ENCODE results near the gene BHMT. TPM values are rescaled to one million over a fixed set of nuclear protein-coding genes. Genes with fewer than 3 reads are reported as not detected.
"Not testable (repeated sequence)": the region's sequence is repeated elsewhere in the genome, so short reads cannot be mapped to it uniquely, and the experiment has no call there.

BHMT gene
- total RNA-seq, 1 experiment from 2014 or later: not detected

DNA sequence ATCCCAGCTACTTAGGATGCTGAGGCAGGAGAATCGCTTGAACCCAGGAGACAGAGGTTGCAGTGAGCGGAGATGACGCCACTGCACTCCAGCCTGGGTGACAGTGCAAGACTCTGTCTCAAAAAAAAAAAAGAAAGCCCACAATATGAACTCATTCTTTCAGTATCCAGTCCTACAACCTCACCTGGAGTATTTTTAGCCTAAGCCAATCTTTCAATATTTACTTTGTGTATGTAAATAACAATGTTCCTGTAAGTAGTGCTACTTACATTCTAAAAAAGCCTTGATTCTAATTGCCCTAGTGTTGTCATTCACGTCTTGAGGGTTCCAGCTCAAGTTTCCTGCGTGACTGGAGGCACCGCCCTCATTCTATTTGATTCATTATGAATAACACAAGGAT is 62.0 kb downstream of the BHMT start:
- BruUV-seq (replicated peaks): no TSS peak
- in situ Hi-C loops (cut with HindIII; ENCODE audit: low pct_unique_long_range_greater_than_20kb, low sequenced_read_pairs): no loop called here
- no peak for DNase-seq (ENCODE audit: low read depth, low spot score)

DNA sequence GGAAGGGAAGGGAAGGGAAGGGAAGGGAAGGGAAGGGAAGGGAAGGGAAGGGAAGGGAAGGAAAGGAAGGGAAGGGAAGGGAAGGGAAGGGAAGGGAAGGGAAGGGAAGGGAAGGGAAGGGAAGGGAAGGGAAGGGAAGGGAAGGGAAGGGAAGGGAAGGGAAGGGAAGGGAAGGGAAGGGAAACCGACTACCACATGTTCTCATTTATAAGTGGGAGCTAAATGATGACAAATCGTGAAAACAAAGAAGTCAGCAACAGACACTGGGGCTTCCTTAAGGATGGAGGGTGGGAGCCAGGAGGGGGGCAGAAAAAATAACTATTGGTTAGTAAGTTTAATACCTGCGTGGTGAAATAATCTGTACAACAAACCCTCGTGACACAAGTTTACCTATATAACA is 68.8 kb downstream of the BHMT start:
- POLR2A ChIA-PET; intact Hi-C loops (cut with micrococcal nuclease; ENCODE audit: unreplicated experiment); H3K4me3 ChIP-seq (ENCODE audit: low read depth in 2 of 2, low read length in 2 of 2); ATAC-seq; H3K27ac ChIP-seq (ENCODE audit: low read length); H3K9me3 ChIP-seq (ENCODE audit: control insufficient read depth, insufficient read depth, low read depth, low read length); BruUV-seq (replicated peaks); H3K4me1 ChIP-seq (ENCODE audit: control insufficient read depth, insufficient read depth, low read length); H3K27me3 ChIP-seq (ENCODE audit: control insufficient read depth, insufficient read depth, low read length); CTCF ChIA-PET; DNase-seq (ENCODE audit: low read depth, low spot score); H3K36me3 ChIP-seq (ENCODE audit: control insufficient read depth, insufficient read depth, low read length); in situ Hi-C loops (cut with HindIII; ENCODE audit: low pct_unique_long_range_greater_than_20kb, low sequenced_read_pairs): not testable (repeated sequence)

More for the DNA sequence above, 62.0 kb downstream of the BHMT start:
- no peak overlapping the region for H3K27ac ChIP-seq (ENCODE audit: low read length)
- ChIA-PET CTCF (no interaction called here), POLR2A (interaction anchor here (0.6 kb wide), 1 partner anchor 38 kb away, joined by 8 read pairs; no protein-coding TSS in a partner anchor)
- H3K4me3 ChIP-seq (ENCODE audit: low read depth in 2 of 2, low read length in 2 of 2): no peak overlapping the region
- no peaks in the 10 kb centered on the region for H3K36me3 ChIP-seq (ENCODE audit: control insufficient read depth, insufficient read depth, low read length)
- TF ChIP-seq, protein P1, sequence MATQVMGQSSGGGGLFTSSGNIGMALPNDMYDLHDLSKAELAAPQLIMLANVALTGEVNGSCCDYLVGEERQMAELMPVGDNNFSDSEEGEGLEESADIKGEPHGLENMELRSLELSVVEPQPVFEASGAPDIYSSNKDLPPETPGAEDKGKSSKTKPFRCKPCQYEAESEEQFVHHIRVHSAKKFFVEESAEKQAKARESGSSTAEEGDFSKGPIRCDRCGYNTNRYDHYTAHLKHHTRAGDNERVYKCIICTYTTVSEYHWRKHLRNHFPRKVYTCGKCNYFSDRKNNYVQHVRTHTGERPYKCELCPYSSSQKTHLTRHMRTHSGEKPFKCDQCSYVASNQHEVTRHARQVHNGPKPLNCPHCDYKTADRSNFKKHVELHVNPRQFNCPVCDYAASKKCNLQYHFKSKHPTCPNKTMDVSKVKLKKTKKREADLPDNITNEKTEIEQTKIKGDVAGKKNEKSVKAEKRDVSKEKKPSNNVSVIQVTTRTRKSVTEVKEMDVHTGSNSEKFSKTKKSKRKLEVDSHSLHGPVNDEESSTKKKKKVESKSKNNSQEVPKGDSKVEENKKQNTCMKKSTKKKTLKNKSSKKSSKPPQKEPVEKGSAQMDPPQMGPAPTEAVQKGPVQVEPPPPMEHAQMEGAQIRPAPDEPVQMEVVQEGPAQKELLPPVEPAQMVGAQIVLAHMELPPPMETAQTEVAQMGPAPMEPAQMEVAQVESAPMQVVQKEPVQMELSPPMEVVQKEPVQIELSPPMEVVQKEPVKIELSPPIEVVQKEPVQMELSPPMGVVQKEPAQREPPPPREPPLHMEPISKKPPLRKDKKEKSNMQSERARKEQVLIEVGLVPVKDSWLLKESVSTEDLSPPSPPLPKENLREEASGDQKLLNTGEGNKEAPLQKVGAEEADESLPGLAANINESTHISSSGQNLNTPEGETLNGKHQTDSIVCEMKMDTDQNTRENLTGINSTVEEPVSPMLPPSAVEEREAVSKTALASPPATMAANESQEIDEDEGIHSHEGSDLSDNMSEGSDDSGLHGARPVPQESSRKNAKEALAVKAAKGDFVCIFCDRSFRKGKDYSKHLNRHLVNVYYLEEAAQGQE (IDR thresholded peaks at IDR 0.05; ENCODE audit: insufficient read depth in 1 of 2, low read depth in 2 of 2, low read length in 1 of 2): no peak
- TF ChIP-seq SIN3A (IDR thresholded peaks at IDR 0.05; ENCODE audit: borderline replicate concordance, insufficient read depth, low read depth, low read length) (no peak), TCF7L2 (IDR thresholded peaks at IDR 0.05; ENCODE audit: low read depth, low read length) (no peak), POLR2AphosphoS5 (IDR thresholded peaks at IDR 0.05; ENCODE audit: low read depth, low read length) (no peak)
- TF ChIP-seq, protein P2, sequence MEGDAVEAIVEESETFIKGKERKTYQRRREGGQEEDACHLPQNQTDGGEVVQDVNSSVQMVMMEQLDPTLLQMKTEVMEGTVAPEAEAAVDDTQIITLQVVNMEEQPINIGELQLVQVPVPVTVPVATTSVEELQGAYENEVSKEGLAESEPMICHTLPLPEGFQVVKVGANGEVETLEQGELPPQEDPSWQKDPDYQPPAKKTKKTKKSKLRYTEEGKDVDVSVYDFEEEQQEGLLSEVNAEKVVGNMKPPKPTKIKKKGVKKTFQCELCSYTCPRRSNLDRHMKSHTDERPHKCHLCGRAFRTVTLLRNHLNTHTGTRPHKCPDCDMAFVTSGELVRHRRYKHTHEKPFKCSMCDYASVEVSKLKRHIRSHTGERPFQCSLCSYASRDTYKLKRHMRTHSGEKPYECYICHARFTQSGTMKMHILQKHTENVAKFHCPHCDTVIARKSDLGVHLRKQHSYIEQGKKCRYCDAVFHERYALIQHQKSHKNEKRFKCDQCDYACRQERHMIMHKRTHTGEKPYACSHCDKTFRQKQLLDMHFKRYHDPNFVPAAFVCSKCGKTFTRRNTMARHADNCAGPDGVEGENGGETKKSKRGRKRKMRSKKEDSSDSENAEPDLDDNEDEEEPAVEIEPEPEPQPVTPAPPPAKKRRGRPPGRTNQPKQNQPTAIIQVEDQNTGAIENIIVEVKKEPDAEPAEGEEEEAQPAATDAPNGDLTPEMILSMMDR (IDR thresholded peaks at IDR 0.05): no peak
- intact Hi-C loops (cut with micrococcal nuclease; ENCODE audit: unreplicated experiment): no loop called here
- H3K9me3 ChIP-seq (ENCODE audit: control insufficient read depth, insufficient read depth, low read depth, low read length): no peaks in the 10 kb centered on the region
- no peaks in the 10 kb centered on the region for H3K4me1 ChIP-seq (ENCODE audit: control insufficient read depth, insufficient read depth, low read length)
- H3K27me3 ChIP-seq (ENCODE audit: control insufficient read depth, insufficient read depth, low read length): no peaks in the 10 kb centered on the region
- ATAC-seq: no peak

DNA sequence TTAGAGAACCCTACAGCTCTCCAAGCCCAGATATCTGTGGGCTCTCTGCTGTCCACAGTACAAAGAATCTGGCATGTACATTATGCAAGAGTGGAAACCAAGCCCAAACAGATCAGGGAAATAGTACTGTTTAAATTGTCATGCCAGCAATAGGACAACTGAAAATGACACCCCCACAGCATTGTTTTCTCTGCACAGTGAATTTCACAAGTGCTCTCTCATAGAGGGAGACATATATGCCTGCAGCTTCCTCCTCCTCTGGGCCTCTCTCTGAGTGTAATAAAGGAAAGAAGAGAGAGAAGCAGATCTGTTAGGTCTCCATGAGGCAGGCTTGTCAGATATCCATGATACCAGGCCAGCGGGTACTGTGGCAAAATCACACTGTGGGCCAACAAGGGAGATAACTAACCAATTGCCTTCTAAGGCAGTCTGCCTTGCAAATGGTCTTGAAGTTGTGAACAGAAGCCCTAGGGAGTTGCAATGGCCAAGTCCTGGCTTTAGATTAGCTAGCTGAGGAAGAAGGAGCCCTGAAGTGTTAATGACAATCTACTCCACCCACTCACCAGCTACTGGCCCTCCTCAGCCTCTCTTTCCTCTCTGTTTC is 69.9 kb downstream of the BHMT start:
- TF ChIP-seq, protein P1 (IDR thresholded peaks at IDR 0.05; ENCODE audit: insufficient read depth in 1 of 2, low read depth in 2 of 2, low read length in 1 of 2): no peak
- no peak for TF ChIP-seq POLR2AphosphoS5 (IDR thresholded peaks at IDR 0.05; ENCODE audit: low read depth, low read length)
- TF ChIP-seq, protein P2 (IDR thresholded peaks at IDR 0.05): no peak
- TF ChIP-seq SIN3A (IDR thresholded peaks at IDR 0.05; ENCODE audit: borderline replicate concordance, insufficient read depth, low read depth, low read length): no peak
- no peak for TF ChIP-seq TCF7L2 (IDR thresholded peaks at IDR 0.05; ENCODE audit: low read depth, low read length)
- no peak for ATAC-seq
- intact Hi-C loops (cut with micrococcal nuclease; ENCODE audit: unreplicated experiment): no loop called here

More for the DNA sequence above, 69.9 kb downstream of the BHMT start:
- no peak overlapping the region for H3K4me3 ChIP-seq (ENCODE audit: low read depth in 2 of 2, low read length in 2 of 2)
- H3K4me1 ChIP-seq (ENCODE audit: control insufficient read depth, insufficient read depth, low read length): no peaks in the 10 kb centered on the region
- no peaks in the 10 kb centered on the region for H3K9me3 ChIP-seq (ENCODE audit: control insufficient read depth, insufficient read depth, low read depth, low read length)
- no peak overlapping the region for H3K27ac ChIP-seq (ENCODE audit: low read length)
- DNase-seq (ENCODE audit: low read depth, low spot score): no peak
- H3K27me3 ChIP-seq (ENCODE audit: control insufficient read depth, insufficient read depth, low read length): no peaks in the 10 kb centered on the region; the same call in 1 of the 2 replicates
- BruUV-seq (replicated peaks): no TSS peak
- ChIA-PET CTCF (no interaction called here), POLR2A (no interaction called here)
- H3K36me3 ChIP-seq (ENCODE audit: control insufficient read depth, insufficient read depth, low read length): no peaks in the 10 kb centered on the region
- in situ Hi-C loops (cut with HindIII; ENCODE audit: low pct_unique_long_range_greater_than_20kb, low sequenced_read_pairs): no loop called here

Data from Panc1 (cell line).